GM19035 (cell line): ENCODE data around the gene SEPTIN10.
A peak's percentile ranks its signal among the peaks of the same experiment; 100 is the strongest.
"Not testable (repeated sequence)": the region's sequence is repeated elsewhere in the genome, so short reads cannot be mapped to it uniquely, and the experiment has no call there.

Experiments
- ATAC-seq: cut with Tn5 transposase; IDR thresholded peaks from one replicate; pipeline ENCODE4 v1.9.1; 2021; ENCODE audit not compliant: unreplicated experiment

SEPTIN10 gene

GRCh38 chr2:109607766-109608165 is 6.0 kb downstream of the SEPTIN10 start:
- no peak for ATAC-seq

GRCh38 chr2:109604597-109604996 is 9.2 kb downstream of the SEPTIN10 start:
- ATAC-seq: no peak

GRCh38 chr2:109602617-109603188 is 11.1 kb downstream of the SEPTIN10 start:
- ATAC-seq: no peak

GRCh38 chr2:109601783-109602182 is 12.0 kb downstream of the SEPTIN10 start:
- ATAC-seq: no peak

- no peak for ATAC-seq
Observed at GRCh38 chr2:109597283-109597682, 16.5 kb downstream of the SEPTIN10 start.

- ATAC-seq: no peak
Observed at GRCh38 chr2:109595644-109596043, 18.1 kb downstream of the SEPTIN10 start.

GRCh38 chr2:109594246-109594885 is 19.4 kb downstream of the SEPTIN10 start:
- no peak for ATAC-seq

GRCh38 chr2:109592905-109593304 is 20.9 kb downstream of the SEPTIN10 start:
- no peak for ATAC-seq

- no peak for ATAC-seq
Observed at GRCh38 chr2:109591206-109591605, 22.6 kb downstream of the SEPTIN10 start.

- no peak for ATAC-seq
Observed at GRCh38 chr2:109586687-109587086, 27.1 kb downstream of the SEPTIN10 start.

GRCh38 chr2:109582928-109583895 is 30.6 kb downstream of the SEPTIN10 start:
- ATAC-seq: peak; percentile 62

- ATAC-seq: not testable (repeated sequence)
Observed at GRCh38 chr2:109577630-109578029, 36.1 kb downstream of the SEPTIN10 start.

- ATAC-seq: no peak
Observed at GRCh38 chr2:109575373-109575772, 38.4 kb downstream of the SEPTIN10 start.

GRCh38 chr2:109563980-109564550 is 49.7 kb downstream of the SEPTIN10 start:
- ATAC-seq: no peak

- no peak for ATAC-seq
Observed at GRCh38 chr2:109563288-109563687, 50.5 kb downstream of the SEPTIN10 start.

- ATAC-seq: no peak
Observed at GRCh38 chr2:109562421-109562820, 51.3 kb downstream of the SEPTIN10 start.

GRCh38 chr2:109560265-109560664 is 53.5 kb downstream of the SEPTIN10 start:
- no peak for ATAC-seq

GRCh38 chr2:109558076-109558882 is 55.5 kb downstream of the SEPTIN10 start:
- no peak for ATAC-seq

GRCh38 chr2:109557309-109557708 is 56.5 kb downstream of the SEPTIN10 start:
- no peak for ATAC-seq

- ATAC-seq: no peak
Observed at GRCh38 chr2:109555346-109555900, 58.3 kb downstream of the SEPTIN10 start.
